GM18519 (cell line): ENCODE data around the gene CERS1.

Experiments used
- ATAC-seq: cut with Tn5 transposase; IDR thresholded peaks from one replicate; pipeline ENCODE4 v1.9.1; 2021; ENCODE audit warnings: mild to moderate bottlenecking, moderate library complexity; ENCODE audit not compliant: unreplicated experiment, low FRiP score

Gene CERS1

GRCh38 chr19:18895824-18896341, at the start of gene CERS1:
TSS of gene CERS1 (minus strand) at chr19:18896158. CDS start at chr19:18896072, 86 bp downstream.
- ATAC-seq, result no peak

GRCh38 chr19:18945297-18945696, 49.3 kb upstream of the CERS1 start:
- no peak for ATAC-seq

GRCh38 chr19:18943465-18943864, 47.5 kb upstream of the CERS1 start:
- no peak for ATAC-seq

GRCh38 chr19:18942692-18943091, 46.7 kb upstream of the CERS1 start:
- ATAC-seq, result no peak

- no peak for ATAC-seq
Measured at GRCh38 chr19:18941628-18942354, 45.8 kb upstream of the CERS1 start.

GRCh38 chr19:18940769-18941627, 45.0 kb upstream of the CERS1 start, which contains the start of gene HOMER3:
TSS of gene HOMER3 (minus strand) at chr19:18941217. CDS start at chr19:18938982, 2,235 bp downstream.
- no peak for ATAC-seq

GRCh38 chr19:18939922-18940768, 44.2 kb upstream of the CERS1 start:
- ATAC-seq, result no peak

GRCh38 chr19:18939163-18939562, 43.2 kb upstream of the CERS1 start:
- no peak for ATAC-seq

- ATAC-seq, result no peak
Measured at GRCh38 chr19:18933297-18933696, 37.3 kb upstream of the CERS1 start.

- ATAC-seq, result no peak
Measured at GRCh38 chr19:18932216-18932841, 36.4 kb upstream of the CERS1 start.

GRCh38 chr19:18931316-18932162, 35.6 kb upstream of the CERS1 start:
- no peak for ATAC-seq

GRCh38 chr19:18929311-18929710, 33.4 kb upstream of the CERS1 start:
- no peak for ATAC-seq

- no peak for ATAC-seq
Measured at GRCh38 chr19:18928018-18928805, 32.3 kb upstream of the CERS1 start.

GRCh38 chr19:18924684-18925213, 28.8 kb upstream of the CERS1 start:
- no peak for ATAC-seq

- no peak for ATAC-seq
Measured at GRCh38 chr19:18922228-18922985, 26.4 kb upstream of the CERS1 start.

- ATAC-seq, result no peak
Measured at GRCh38 chr19:18921593-18921992, 25.6 kb upstream of the CERS1 start.

- no peak for ATAC-seq
Measured at GRCh38 chr19:18920400-18920799, 24.4 kb upstream of the CERS1 start.

GRCh38 chr19:18919900-18920214, 23.9 kb upstream of the CERS1 start:
- no peak for ATAC-seq
